ENCODE measurements around the gene SMG6.

The SMG6 gene

DNA sequence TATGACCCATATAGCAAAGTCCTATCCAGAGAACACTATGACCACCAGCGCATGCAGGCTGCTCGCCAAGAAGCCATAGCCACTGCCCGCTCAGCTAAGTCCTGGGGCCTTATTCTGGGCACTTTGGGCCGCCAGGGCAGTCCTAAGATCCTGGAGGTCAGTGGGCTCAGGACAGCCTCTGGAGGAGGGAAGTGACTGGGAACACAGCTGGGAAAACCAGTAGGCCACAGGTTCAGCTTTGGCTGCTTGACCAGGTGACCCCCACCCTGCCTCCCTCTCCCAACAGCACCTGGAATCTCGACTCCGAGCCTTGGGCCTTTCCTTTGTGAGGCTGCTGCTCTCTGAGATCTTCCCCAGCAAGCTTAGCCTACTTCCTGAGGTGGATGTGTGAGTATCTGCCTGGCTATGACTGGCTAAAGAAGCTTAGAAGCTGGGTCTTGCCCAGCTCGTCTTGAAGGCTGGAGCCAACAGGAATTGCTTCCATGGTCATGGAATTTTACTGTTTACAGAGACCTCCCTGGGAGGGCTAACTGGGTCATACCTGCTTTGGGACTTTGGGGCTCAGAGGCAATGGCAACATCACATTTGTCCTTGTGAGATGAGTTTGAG is 263.3 kb downstream of the SMG6 start:
- Histone ChIP-seq H3K14ac (ENCODE audit: low read length in 2 of 2) (no peak overlapping the region), H3K4me2 (ENCODE audit: low read length, poor library complexity, severe bottlenecking) (no peak overlapping the region), H3K36me3 (ENCODE audit: control insufficient read depth in 1 of 2, insufficient read depth in 2 of 2, low read depth in 1 of 2, low read length in 2 of 2) (peaks cover 61 to 66% of the 10 kb centered on the region in 2 experiments), H3K4me3 (ENCODE audit: insufficient read depth in 1 of 2, low read depth in 1 of 2, low read length in 2 of 2) (no peak overlapping the region), H2BK15ac (ENCODE audit: low read depth, poor library complexity, severe bottlenecking) (no peak overlapping the region), H3K27ac (ENCODE audit: low read length, poor library complexity, severe bottlenecking) (no peak overlapping the region), H3K79me1 (replicated peaks; ENCODE audit: low read length, poor library complexity, severe bottlenecking) (peaks cover 19% of the 10 kb centered on the region), H3K9ac (ENCODE audit: low read length) (no peak overlapping the region), H3K18ac (ENCODE audit: low read depth in 1 of 2, low read length in 2 of 2) (no peak overlapping the region), H4K91ac (ENCODE audit: low read length) (no peak overlapping the region), H2BK120ac (ENCODE audit: low read depth, low read length) (no peak overlapping the region), H4K8ac (ENCODE audit: low read length) (no peak overlapping the region), H2AFZ (ENCODE audit: low read depth, low read length) (no peak overlapping the region), H3K9me3 (ENCODE audit: control insufficient read depth, low read length) (no peaks in the 10 kb centered on the region), H3K4me1 (ENCODE audit: control insufficient read depth, insufficient read depth, low read depth, low read length) (peaks cover 20% of the 10 kb centered on the region), H2BK12ac (ENCODE audit: low read length in 2 of 2) (no peak overlapping the region), H3K23ac (ENCODE audit: low read length in 2 of 2) (no peak overlapping the region), H2AK5ac (ENCODE audit: low read length, severe bottlenecking) (no peak overlapping the region), H3K27me3 (ENCODE audit: control insufficient read depth in 1 of 2, insufficient read depth in 1 of 2, low read length in 2 of 2) (no peaks in the 10 kb centered on the region), H2BK5ac (ENCODE audit: low read depth, low read length, poor library complexity, severe bottlenecking) (no peak overlapping the region), H3K4ac (ENCODE audit: low read depth in 1 of 2, low read length in 2 of 2) (no peak overlapping the region)
- peak; percentile 11 for DNase-seq
- WGBS, result 92% methylated on average over 7 of the region's 7 CpGs

DNA sequence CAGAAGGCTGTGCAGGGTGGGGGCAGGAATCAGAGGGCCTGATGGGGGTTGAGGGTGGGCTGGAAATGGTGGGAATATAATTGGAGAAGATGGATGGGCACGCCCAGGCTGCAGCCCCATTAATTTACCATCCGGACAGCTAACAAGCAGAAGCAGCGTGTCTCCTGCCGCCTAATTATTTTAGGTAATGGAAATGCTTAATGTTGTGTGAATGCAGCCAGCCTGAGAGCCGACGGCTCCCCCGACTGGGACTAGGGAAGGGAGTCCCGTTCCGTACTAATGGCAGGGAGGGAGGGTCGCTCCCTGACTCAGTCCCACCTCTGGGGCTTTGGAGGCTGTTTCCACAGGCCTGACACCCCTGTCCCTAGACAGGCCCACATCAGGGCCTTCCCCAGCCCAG is 266.4 kb downstream of the SMG6 start:
- peaks cover 51 to 55% of the 10 kb centered on the region in 2 experiments for H3K36me3 ChIP-seq (ENCODE audit: control insufficient read depth in 1 of 2, insufficient read depth in 2 of 2, low read depth in 1 of 2, low read length in 2 of 2)
- WGBS, result 99% methylated on average over 10 of the region's 10 CpGs
- no peak overlapping the region for H2BK120ac ChIP-seq (ENCODE audit: low read depth, low read length)
- no peak overlapping the region for H3K23ac ChIP-seq (ENCODE audit: low read length in 2 of 2)
- no peak overlapping the region for H3K4me3 ChIP-seq (ENCODE audit: insufficient read depth in 1 of 2, low read depth in 1 of 2, low read length in 2 of 2)
- H3K4me2 ChIP-seq (ENCODE audit: low read length, poor library complexity, severe bottlenecking), result no peak overlapping the region
- no peak overlapping the region for H2BK15ac ChIP-seq (ENCODE audit: low read depth, poor library complexity, severe bottlenecking)
- H3K14ac ChIP-seq (ENCODE audit: low read length in 2 of 2), result no peak overlapping the region
- H2BK5ac ChIP-seq (ENCODE audit: low read depth, low read length, poor library complexity, severe bottlenecking), result no peak overlapping the region
- H3K9ac ChIP-seq (ENCODE audit: low read length), result no peak overlapping the region
- no peak overlapping the region for H4K91ac ChIP-seq (ENCODE audit: low read length)
- H4K8ac ChIP-seq (ENCODE audit: low read length), result no peak overlapping the region
- no peak overlapping the region for H3K4ac ChIP-seq (ENCODE audit: low read depth in 1 of 2, low read length in 2 of 2)
- H2BK12ac ChIP-seq (ENCODE audit: low read length in 2 of 2), result no peak overlapping the region
- no peak overlapping the region for H3K27ac ChIP-seq (ENCODE audit: low read length, poor library complexity, severe bottlenecking)
- no peaks in the 10 kb centered on the region for H3K27me3 ChIP-seq (ENCODE audit: control insufficient read depth in 1 of 2, insufficient read depth in 1 of 2, low read length in 2 of 2)
- no peak overlapping the region for H2AFZ ChIP-seq (ENCODE audit: low read depth, low read length)
- peaks cover 22% of the 10 kb centered on the region for H3K4me1 ChIP-seq (ENCODE audit: control insufficient read depth, insufficient read depth, low read depth, low read length)
- DNase-seq, result no peak
- peaks cover 17% of the 10 kb centered on the region for H3K79me1 ChIP-seq (replicated peaks; ENCODE audit: low read length, poor library complexity, severe bottlenecking)
- H3K18ac ChIP-seq (ENCODE audit: low read depth in 1 of 2, low read length in 2 of 2), result no peak overlapping the region
- H2AK5ac ChIP-seq (ENCODE audit: low read length, severe bottlenecking), result no peak overlapping the region
- H3K9me3 ChIP-seq (ENCODE audit: control insufficient read depth, low read length), result no peaks in the 10 kb centered on the region

DNA sequence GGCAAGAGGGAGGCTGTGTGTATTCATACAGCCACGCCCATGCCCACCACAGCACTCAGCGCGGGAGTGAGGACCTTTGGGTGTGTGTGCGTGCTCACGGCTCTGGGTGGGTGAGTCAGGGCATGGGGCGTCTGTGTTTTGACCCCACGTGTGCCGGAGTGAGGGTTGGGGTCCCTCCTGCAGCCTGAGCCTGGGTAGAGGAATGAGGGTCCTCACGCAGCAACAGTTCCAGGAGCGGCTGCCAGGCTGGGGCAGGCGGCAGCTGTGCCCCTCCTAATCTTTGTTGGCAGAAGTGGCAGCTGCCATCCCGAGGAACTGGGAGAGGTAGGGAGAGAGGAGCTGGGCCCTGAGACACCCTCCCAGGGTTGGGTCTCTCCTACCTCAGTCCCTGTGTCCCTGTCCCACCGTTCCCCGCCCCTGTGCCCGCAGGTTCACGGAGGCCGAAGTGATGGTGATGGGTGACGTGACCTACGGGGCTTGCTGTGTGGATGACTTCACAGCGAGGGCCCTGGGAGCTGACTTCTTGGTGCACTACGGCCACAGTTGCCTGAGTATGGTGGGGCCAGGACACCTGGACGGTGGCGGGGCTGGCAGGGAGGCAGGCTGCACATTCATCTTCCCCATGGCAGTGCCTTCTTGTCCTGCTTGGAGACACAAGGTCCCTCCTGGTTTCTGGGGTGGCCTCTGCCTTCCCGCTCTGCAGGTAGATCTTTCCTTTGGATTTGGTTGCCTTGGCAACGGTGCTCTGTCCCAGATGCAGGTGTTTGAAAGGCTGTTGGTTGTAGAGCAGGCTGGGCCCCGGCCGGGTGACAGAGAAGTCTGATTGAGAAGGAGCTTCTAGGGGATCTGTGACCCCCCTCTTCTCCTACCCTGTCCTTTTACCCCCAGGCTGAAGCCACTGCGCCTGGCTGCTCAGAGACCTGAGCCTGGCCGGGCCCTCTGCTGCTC is 267.8 kb downstream of the SMG6 start:
- H3K27ac ChIP-seq (ENCODE audit: low read length, poor library complexity, severe bottlenecking), result no peak overlapping the region
- DNase-seq, result no peak
- H4K91ac ChIP-seq (ENCODE audit: low read length), result no peak overlapping the region
- no peak overlapping the region for H2BK15ac ChIP-seq (ENCODE audit: low read depth, poor library complexity, severe bottlenecking)
- H4K8ac ChIP-seq (ENCODE audit: low read length), result no peak overlapping the region
- no peak overlapping the region for H3K14ac ChIP-seq (ENCODE audit: low read length in 2 of 2)
- WGBS, result 96% methylated on average over 28 of the region's 29 CpGs
- H3K18ac ChIP-seq (ENCODE audit: low read depth in 1 of 2, low read length in 2 of 2), result no peak overlapping the region
- no peak overlapping the region for H2BK120ac ChIP-seq (ENCODE audit: low read depth, low read length)
- no peak overlapping the region for H2BK12ac ChIP-seq (ENCODE audit: low read length in 2 of 2)
- H3K9me3 ChIP-seq (ENCODE audit: control insufficient read depth, low read length), result no peaks in the 10 kb centered on the region
- no peak overlapping the region for H2AFZ ChIP-seq (ENCODE audit: low read depth, low read length)
- no peak overlapping the region for H3K4me2 ChIP-seq (ENCODE audit: low read length, poor library complexity, severe bottlenecking)
- no peak overlapping the region for H2AK5ac ChIP-seq (ENCODE audit: low read length, severe bottlenecking)
- no peak overlapping the region for H2BK5ac ChIP-seq (ENCODE audit: low read depth, low read length, poor library complexity, severe bottlenecking)
- no peak overlapping the region for H3K4me3 ChIP-seq (ENCODE audit: insufficient read depth in 1 of 2, low read depth in 1 of 2, low read length in 2 of 2)
- peaks cover 28% of the 10 kb centered on the region for H3K79me1 ChIP-seq (replicated peaks; ENCODE audit: low read length, poor library complexity, severe bottlenecking)
- no peak overlapping the region for H3K4ac ChIP-seq (ENCODE audit: low read depth in 1 of 2, low read length in 2 of 2)
- H3K4me1 ChIP-seq (ENCODE audit: control insufficient read depth, insufficient read depth, low read depth, low read length), result peaks cover 22% of the 10 kb centered on the region
- peaks cover 47 to 55% of the 10 kb centered on the region in 2 experiments for H3K36me3 ChIP-seq (ENCODE audit: control insufficient read depth in 1 of 2, insufficient read depth in 2 of 2, low read depth in 1 of 2, low read length in 2 of 2)
- no peak overlapping the region for H3K9ac ChIP-seq (ENCODE audit: low read length)
- H3K27me3 ChIP-seq (ENCODE audit: control insufficient read depth in 1 of 2, insufficient read depth in 1 of 2, low read length in 2 of 2), result no peaks in the 10 kb centered on the region
- no peak overlapping the region for H3K23ac ChIP-seq (ENCODE audit: low read length in 2 of 2)

DNA sequence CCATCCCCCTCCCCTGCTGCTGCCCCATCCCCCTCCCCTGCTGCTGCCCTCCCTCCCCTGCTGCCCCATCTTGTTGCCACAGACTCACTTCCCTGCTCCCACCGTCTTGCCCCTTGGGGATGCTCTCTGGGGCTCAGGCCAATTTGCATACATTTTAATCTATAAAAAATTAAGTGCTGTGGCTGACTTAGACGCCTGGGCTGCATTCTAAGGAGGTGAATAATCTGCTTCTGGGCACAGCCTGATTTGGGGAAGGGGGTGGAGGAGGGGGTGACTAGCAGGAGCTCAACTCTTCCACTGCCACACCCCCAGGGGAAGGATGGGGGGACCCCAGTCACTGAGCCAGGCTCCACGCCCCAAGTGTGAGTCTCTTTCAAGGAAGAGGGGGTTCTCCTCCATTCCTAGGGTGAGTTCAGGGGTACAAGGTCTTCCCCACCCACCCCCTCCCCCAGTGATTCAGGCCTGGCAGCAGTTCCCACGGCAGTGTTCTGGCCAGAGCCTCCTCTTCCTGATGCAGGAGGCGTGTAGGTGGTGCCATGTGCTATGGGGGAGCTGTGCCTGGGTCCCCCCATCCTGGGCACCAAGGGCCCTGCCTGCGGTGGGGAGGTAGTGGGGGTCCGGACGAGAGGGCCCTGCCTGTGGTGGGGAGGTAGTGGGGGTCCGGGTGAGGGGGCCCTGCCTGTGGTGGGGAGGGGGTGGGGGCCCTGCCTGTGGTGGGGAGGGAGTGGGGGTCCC is 268.6 kb downstream of the SMG6 start:
- Histone ChIP-seq H3K23ac (ENCODE audit: low read length in 2 of 2) (no peak overlapping the region), H3K14ac (ENCODE audit: low read length in 2 of 2) (no peak overlapping the region), H3K79me1 (replicated peaks; ENCODE audit: low read length, poor library complexity, severe bottlenecking) (peaks cover 26% of the 10 kb centered on the region), H3K27ac (ENCODE audit: low read length, poor library complexity, severe bottlenecking) (no peak overlapping the region), H2BK5ac (ENCODE audit: low read depth, low read length, poor library complexity, severe bottlenecking) (no peak overlapping the region), H3K36me3 (ENCODE audit: control insufficient read depth in 1 of 2, insufficient read depth in 2 of 2, low read depth in 1 of 2, low read length in 2 of 2) (peaks cover 39 to 48% of the 10 kb centered on the region in 2 experiments), H3K4ac (ENCODE audit: low read depth in 1 of 2, low read length in 2 of 2) (no peak overlapping the region), H2BK15ac (ENCODE audit: low read depth, poor library complexity, severe bottlenecking) (no peak overlapping the region), H3K4me3 (ENCODE audit: insufficient read depth in 1 of 2, low read depth in 1 of 2, low read length in 2 of 2) (no peak overlapping the region), H2BK120ac (ENCODE audit: low read depth, low read length) (no peak overlapping the region), H2BK12ac (ENCODE audit: low read length in 2 of 2) (no peak overlapping the region), H3K4me2 (ENCODE audit: low read length, poor library complexity, severe bottlenecking) (no peak overlapping the region), H4K8ac (ENCODE audit: low read length) (no peak overlapping the region), H3K9ac (ENCODE audit: low read length) (no peak overlapping the region), H3K4me1 (ENCODE audit: control insufficient read depth, insufficient read depth, low read depth, low read length) (peaks cover 24% of the 10 kb centered on the region), H3K27me3 (ENCODE audit: control insufficient read depth in 1 of 2, insufficient read depth in 1 of 2, low read length in 2 of 2) (no peaks in the 10 kb centered on the region), H2AK5ac (ENCODE audit: low read length, severe bottlenecking) (no peak overlapping the region), H3K18ac (ENCODE audit: low read depth in 1 of 2, low read length in 2 of 2) (no peak overlapping the region), H4K91ac (ENCODE audit: low read length) (no peak overlapping the region), H3K9me3 (ENCODE audit: control insufficient read depth, low read length) (no peaks in the 10 kb centered on the region), H2AFZ (ENCODE audit: low read depth, low read length) (no peak overlapping the region)
- WGBS, result 65% methylated on average over 4 of the region's 9 CpGs
- DNase-seq, result no peak
